ENCODE measurements around the gene LZTS2.

The LZTS2 gene

GRCh38 chr10:101028446-101029337, 29.1 kb downstream of the LZTS2 start:
- no peak overlapping the region for H3K27ac ChIP-seq
- TF ChIP-seq CTCF (IDR thresholded peaks at IDR 0.05): no peak
- H3K4me3 ChIP-seq: no peak overlapping the region
- no peak for DNase-seq (ENCODE audit: low spot score)

- no peak for DNase-seq (ENCODE audit: low spot score)
- no peak overlapping the region for H3K27ac ChIP-seq
These were observed 30.1 kb downstream of the LZTS2 start for GRCh38 chr10:101029520-101030295.

GRCh38 chr10:101030496-101031127, 31.0 kb downstream of the LZTS2 start:
- peak overlapping the region; percentile 76 for H3K4me3 ChIP-seq
- no peak for TF ChIP-seq CTCF (IDR thresholded peaks at IDR 0.05)
- peak overlapping the region; percentile 95 to 100 for H3K27ac ChIP-seq
- no peak for DNase-seq (ENCODE audit: low spot score)

More at GRCh38 chr10:101029520-101030295, 30.1 kb downstream of the LZTS2 start:
- TF ChIP-seq CTCF (IDR thresholded peaks at IDR 0.05): no peak
- H3K4me3 ChIP-seq: no peak overlapping the region

- Histone ChIP-seq H3K4me3 (peak within 1 kb of the TSS; percentile 76), H3K27ac (peak within 1 kb of the TSS; percentile 95 to 100)
- DNase-seq (ENCODE audit: low spot score): peak; percentile 94
- no peak for TF ChIP-seq CTCF (IDR thresholded peaks at IDR 0.05)
These were observed 31.7 kb downstream of the LZTS2 start, which contains the start of the genes PDZD7 and SFXN3 for GRCh38 chr10:101031128-101031795. PDZD7 (minus strand) TSS chr10:101031129; CDS start chr10:101030219, 910 bp downstream. SFXN3 (plus strand) TSS chr10:101031234; CDS start chr10:101034695, 3,461 bp downstream.

GRCh38 chr10:101031796-101032636, 32.4 kb downstream of the LZTS2 start:
- Histone ChIP-seq H3K4me3 (peak overlapping the region; percentile 76), H3K27ac (peak overlapping the region; percentile 95 to 100)
- peak; percentile 90 for DNase-seq (ENCODE audit: low spot score)
- TF ChIP-seq CTCF (IDR thresholded peaks at IDR 0.05): no peak

Measured in coronary artery (tissue), 2 donors.